Stimulated activated CD8-positive, alpha-beta memory T cell treated with anti-CD3 and anti-CD28 coated beads, Interleukin-15, amount 100 ng/mL, for 48 hours (primary cell): ENCODE results near the gene SYT15.

ENCODE experiments used
- DNase-seq, 2 donors: peaks; one replicate each; pipeline ENCODE4 v3.0.0-alpha.2; 2020; ENCODE audit warnings: low read depth in 2 of 2

Gene SYT15

DNA sequence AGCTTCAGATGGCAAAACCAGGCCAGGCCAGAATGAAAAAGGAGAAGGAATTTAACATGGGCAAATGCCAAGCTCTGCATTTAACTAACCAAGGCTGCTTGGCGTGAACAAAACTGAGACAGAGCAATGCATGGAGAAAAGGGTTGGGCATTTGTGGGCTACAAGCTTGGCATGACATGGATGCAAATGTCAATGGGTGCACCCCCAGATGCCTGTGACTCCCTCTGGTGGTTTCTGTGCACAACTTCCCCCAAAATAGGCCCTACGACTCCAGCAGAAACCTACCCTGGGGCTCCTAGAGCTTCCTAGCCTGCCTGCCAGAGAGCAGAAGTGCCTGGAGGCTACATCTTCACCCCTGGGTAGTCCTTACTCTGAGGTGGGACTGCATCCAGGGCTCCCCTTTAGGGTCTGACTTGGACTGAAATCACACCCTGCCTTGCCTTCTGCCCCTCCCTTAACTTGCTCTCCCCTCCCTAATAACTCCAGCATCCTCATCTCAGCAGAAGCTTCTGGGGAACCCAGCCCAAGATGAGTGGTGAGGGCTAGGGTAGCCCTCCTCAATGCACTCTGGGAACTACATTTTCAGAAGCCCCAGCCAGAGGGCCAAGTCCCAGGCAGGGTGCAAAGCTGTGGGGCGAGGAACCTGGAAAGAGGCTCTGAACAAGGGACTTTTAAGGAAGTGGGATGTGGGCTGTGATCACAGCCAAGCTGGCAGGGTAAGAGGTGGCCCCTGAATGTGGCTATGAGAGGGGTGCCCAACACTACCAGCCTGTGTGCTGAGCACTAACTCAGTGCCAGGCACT, 33.7 kb upstream of the SYT15 start:
- no peak for DNase-seq

DNA sequence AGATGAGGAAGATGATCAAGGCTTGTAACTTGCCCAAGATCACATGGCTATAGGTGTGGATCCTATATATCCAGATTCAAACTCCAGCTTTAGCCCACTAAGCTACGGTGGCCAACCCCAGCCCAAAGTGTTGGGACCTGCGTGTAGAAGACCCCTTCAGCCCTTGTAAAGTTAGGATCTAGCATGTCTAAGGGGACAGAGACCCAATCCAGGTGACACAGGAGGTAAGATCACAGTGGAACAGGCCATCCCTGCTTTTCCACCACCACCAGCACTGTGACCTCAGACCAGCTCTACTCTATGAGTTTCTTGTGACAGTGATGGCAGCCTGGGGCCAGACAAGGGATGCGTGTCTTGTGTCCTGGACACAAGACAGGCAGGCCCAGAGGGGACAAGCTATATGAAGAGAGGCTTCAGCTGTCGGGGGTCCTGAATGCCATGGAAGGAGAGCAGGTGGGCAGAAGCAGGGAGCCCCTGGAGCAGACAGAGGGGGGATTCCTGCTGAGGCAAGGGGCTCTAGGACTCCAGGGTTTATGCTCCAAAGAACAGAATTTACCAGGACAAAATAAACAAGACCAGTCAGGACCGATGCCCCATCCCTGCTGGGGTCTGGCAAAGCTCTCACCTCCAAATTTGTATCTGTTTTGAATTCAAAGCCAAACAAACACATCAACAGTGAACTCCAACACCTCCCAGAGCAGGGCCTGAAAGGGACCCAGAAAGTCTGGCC, 32.9 kb upstream of the SYT15 start:
- no peak for DNase-seq

DNA sequence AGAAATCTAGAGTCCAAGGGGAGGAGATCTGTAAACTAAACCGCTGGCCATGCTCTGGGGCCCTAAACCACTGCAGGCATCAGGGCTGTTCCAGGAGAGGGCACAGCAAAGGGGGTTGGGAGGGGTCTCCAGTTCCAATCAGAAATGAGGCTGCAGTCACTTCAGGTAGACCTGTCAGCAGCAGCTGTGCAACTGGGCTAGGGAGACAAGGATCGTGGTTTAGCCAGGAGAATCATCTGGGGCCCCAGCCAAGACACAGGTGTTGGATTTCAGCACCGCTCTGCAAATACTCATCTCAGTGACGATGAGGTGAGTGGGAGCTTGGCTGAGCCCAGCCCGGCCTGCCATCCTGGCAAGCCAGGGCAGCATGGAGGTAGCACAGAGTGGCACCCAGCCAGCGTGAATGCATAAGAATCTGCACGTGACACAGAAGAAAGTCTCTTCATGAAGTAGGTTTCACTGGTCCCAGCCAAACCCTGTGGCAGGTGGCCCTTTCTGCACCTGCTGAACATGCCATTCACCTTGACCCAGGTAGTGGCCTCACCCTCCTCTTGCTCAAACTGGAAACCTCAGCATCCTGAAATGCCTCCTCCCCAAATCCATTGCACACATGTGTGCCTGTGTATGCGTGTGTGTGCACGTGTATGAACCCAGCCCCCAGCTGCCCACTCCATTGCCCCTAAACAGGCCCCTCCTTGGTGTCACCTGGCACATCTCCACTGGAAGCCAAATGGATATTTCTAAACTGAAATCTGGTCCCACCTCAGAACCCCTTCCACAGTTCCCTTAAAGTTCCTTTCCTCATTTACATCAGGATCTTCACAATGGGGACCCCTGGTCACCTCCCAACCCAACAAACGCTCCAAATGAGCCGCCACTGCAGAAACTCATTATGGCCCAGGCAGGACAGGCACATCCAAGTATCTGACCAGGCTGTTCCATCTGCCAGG, 32.1 kb upstream of the SYT15 start:
- no peak for DNase-seq

DNA sequence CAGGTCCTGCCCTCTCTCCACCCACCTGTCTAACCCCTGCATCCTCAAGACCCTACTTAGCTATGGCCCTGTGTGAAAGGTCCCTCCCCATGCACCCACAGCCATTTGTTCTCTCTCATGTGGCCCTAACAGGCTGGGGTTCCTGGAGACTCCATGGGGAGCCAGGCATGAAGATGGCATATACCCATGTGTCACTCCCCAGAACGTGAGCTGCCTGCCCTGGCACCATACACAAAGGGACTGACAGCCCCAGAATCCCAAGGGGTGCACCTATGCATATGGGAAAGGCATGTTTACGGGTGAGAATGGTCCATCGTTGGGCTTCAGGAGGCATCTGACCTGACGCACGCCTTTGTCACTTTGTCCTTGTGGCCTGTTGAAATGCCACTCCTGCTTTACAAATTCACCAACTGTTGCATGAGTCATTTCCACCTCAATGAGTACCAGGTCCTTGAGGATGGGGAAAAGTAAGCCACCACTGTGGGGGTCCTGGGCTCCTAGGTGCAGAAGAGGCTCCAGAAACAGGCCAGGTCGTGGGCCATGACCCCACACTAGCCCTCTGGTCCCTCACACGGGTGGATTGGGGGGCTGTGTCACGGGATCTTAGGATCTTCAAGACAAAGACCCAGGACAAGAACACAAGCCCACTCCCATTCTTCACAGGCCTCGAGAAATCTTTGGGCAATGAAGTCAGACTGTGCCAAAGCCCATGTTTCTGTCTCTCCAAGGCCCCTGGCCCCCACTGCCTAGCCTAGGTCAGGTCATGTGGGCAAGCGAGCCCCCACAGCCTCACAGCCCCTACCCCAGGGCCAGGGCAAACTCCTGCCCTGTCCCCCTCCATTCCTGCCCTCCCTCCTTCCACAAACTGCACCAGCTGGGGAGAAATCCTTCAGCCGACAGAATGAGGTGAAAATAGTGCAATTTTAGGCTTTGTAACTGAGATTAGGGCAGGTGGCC, 31.1 kb upstream of the SYT15 start:
- no peak for DNase-seq

DNA sequence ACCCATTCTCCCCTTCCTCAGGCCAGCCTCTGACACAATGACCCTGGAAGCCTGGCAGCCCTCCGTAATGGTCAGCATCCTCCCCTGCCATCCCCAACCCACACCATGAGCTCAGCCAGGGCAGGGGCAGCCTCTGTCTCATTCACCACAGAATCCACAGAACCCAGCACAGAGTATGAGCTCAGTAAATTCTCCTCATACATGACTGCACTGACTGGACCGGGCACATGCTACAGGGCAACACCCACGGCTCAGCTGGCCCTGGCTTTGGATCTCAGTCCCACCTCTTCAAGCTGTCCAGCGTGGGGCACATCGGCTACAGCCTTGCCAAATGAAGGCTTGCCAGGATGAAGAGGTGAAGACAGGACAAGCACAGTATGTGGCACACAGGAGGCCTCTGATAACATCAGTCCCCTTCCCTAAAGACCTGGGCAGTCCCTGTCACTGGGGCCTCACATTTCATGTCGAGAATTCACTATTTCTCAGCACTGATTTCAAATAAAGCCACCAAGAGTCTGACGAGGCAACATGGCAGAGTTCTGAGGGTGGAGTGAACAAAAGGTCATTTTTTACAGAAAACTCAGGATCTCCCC, 30.3 kb upstream of the SYT15 start:
- no peak for DNase-seq

DNA sequence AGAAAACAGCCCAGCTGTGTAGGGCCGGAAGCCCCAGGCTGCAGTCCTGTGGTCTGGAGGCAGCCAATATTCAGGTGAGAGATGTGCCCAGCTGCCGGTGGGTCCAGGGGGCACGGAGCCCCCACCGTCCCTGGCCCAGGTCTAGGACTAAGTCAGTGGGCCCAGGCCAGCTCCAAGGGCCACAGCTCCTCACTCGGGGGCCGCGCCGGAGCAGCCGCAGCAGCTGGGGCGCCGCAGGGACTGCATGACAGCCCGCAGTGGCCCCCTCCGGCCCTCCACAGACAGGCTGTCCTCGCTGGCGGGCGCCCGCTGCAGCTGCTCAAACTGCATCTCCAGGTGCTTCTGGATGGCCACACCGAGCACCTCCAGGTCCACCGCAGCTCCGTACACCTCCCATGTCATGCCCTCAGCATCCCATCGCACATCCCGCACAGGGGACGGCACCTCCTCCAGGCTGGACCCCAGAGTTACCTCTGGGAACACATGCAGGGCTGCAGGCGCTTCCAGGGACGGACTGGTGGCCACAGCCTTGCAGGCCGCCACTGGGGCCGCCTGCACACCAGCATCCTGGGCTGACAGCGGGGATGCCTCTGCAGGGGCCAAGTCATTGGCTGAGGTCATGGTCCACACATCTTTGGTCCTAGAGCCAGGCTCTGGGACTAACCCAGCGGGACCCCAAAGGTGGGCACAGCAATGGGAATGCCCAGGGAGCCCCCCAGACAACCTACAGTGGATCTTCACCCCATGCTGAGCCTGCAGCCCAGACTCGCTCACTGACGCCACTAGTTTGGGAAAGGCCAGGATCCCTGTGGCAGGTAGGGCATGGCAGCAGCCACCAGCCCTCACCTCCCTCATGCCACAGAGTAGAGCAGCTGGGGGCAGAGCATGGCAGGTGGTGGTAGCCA, 29.5 kb upstream of the SYT15 start:
- no peak for DNase-seq

DNA sequence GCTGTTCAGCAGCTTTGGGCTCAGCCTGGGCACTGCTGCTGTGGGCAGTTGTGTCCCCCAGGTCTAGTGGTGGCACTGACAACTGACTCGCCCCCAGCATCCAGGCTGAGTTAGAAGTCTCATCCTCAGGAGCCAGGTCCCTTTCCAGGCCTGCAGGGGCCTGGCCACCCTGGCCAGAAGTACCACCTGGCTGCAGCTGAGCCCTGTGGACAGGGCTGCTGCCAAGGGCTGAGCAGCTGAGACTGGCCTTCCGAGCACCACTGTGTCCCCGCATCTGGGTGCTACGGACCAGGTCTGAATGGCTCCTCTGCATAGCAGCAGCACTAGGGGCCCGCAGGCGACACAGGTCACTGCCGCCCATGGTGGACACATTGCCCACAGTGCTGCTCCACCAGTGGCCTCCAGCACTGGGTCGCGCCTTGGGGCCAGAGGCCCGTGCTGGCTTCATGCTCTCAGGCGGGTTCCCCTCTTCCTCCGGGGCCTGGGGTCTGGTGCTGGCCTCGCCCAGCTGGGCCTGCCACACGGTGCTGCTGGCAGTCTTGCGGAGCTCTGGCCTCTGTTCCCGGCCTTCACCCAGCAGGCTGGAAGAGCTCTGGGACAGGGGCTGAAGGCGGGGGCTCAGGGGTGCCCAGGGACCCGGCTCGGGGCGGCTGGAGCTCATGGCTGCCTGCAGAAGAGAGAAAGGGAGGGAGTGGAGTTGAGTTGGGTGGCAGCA, 28.7 kb upstream of the SYT15 start:
- DNase-seq, result no peak

DNA sequence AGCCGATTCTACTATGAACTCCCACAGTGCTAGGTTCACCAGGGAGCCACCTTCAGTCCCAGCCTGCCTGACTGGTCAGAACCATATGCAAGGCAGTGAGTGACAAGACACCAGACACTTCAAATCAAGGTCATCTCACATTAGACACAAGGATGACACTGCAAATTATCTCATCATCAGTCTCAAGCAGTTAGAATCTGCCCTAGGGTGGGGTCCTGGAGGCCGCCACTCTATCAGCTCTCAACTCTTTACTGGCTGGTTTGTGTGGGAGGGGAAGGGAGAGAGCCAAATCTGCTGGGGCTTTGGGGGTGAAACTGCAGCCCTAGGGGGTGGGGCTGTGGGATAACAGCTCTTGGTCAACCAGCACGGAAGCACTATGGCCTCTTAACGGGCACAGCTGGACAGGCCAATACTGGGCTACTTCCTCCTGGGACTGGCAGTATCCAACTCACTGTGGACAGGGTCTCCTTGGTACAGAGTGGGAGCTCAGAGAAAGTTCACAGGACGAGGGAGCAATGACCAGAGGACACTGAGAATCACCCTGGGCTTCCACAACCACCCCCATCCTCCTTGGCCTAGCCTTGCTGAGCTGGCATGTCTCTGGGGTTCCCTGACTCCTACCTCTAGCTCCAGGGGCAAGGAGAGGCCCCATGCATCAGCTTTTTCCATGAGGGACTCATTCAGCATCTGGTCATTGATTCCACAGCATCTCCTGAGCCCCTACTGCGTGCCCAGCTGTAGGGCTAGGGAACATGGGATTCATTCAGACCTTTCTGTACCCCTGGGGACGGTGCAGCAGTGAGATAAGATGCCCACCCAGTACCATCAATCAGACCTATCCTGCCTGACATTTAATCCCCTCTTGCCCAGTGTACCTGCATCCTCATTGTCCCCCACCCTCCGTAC, 27.9 kb upstream of the SYT15 start:
- DNase-seq, result no peak

DNA sequence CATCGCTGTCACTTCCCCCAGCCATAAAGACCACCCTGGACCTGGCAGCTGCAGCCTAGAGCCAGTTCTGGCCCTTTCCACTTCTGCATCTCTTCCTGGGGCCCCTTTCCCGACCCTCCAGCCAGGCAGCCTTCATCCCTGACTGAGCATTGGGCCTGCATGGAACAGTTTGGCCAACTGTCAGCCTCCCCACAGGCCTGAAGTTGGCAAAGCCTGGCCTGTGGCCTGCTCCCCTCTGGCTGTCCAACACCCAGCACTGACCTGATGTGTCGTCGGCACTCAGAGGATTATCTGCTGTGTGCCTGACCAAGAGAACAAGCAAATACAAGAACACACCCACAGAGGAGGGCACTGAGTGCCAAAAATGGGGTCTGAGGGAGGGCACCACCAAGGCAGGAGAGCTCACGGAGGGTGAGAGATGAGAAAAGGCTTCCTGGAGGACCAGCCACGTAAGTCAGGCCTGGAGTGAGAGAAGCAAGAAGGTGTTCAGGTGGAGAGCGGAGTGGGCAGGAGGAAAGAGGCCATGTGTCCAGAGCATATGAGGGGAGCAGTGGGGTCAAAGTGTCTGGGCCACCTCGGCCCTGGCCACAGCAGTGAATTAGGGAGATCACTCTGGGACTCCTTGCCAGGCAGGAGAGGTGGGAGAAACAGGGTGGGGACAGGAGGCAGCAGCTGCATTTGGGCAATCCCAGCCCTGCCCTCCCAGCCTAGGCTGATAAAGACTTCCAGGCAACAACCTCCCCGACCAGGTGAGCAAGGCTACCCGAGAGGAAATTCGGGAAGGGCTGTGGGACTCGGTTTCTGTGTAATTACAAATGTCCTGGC, 27.0 kb upstream of the SYT15 start:
- no peak for DNase-seq

DNA sequence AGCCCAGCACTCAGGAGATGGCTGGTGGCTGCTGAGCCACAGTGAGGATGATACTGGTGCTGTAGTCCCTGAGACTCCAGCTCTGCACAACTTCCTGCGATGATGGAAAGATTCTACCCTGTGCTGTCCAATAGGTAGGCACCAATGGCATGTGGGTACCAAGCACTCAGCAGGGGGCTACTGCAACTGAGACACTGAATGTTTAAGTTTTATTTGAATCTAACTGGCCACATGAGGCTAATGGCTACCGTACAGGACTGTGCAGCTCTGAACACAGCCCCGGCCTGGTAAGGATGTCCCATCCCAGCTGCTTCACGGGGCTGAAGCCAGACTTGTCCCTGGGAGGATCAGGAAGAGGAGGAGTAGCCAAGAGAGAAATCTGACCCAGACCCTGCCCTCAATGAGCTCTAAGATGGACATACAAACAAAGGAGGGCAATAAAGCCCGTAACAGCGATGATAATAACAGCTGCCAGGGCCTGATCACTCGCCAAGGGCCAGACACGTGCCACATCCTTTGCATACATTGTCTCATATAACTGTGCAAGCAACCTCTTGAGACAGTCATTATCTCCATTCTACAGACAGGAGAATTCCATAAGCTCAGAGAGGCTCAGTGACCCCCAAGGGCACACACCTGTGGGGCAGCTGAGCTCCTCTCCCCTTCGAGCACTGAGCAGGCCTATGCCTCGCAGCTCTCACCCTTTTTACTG, 26.2 kb upstream of the SYT15 start:
- no peak for DNase-seq

DNA sequence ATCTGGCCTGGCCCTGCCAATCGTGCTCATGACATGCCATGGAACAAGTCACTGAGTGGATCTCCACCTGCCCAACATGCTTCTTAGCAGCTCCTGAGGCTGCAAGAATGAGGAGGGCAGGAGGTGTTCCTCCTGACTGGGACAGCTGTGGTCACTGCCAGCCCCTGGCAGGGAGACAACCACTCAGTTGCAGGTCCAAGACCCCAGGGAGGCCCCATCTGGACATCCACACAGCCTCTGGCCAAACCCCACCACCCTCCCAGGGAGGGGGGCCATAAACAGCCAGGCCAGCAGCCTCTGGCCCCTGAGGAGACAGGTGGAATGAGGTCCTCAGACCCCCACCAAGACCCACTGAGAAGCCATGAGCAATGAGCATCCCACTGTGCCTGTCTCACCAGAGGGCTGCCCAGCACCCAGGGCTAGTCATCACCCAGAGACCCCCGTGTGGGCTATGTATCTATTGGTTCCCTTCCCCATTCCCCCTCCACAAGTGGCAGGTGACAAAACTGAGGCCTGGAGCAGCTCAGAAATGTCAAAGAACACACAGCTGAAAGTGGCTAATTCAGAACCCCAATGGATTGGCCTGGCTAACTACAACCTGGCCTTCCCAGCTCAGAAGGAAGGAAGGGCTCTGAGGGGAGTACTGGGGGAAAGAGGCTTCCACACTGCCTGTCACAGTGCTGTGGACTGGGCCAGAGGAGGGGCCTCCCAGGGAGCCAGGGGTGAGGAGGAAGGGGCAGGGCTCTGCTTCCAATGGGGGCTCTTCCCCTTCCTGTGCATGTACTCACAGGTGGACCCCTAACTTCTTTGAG, 25.5 kb upstream of the SYT15 start:
- no peak for DNase-seq

DNA sequence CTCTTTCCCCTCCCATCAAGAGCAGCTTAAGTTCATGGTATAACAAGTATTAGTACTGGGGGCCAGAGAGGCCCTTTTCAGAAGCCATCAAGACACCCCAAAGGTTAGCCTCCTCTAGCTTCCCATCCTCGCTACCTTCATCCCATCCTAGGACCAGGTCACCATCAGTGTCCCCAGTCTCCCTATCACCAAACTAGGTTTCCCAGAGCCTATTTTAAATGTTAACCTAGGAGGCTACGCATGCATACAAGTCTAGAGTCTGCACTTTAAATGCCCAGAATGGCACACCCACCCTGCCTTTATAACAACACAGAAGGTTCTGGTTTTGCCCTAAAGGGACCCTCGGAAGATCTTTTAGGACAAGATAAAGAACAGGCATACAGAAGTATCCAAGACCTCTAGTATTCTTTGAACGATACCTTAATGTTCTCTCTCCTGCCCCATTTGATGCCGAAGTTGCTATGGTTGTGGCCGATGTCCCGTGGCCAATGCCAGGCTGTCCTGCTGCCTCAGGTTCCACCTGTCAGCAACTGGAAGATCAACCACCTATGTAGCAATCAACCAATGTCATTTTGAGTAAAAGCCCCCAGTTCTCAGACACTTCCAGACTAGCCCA, 24.7 kb upstream of the SYT15 start:
- DNase-seq, result no peak

DNA sequence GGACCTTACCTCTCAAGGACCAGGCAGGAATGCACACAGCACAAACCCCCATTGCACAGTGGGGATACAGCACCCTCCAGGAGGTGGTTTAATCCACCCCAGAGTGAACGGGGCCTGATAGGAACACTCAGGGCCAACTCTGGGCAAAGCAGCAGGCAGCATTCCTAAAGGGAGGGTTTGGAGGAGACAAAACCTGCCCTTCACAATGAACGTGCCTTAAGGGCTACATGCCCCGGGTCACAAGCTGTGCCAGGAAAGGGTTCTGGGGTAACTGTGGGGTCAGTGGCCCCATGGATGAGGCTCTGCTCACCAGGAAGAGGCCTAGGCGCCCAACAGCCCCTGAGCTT, 23.6 kb upstream of the SYT15 start:
- no peak for DNase-seq

DNA sequence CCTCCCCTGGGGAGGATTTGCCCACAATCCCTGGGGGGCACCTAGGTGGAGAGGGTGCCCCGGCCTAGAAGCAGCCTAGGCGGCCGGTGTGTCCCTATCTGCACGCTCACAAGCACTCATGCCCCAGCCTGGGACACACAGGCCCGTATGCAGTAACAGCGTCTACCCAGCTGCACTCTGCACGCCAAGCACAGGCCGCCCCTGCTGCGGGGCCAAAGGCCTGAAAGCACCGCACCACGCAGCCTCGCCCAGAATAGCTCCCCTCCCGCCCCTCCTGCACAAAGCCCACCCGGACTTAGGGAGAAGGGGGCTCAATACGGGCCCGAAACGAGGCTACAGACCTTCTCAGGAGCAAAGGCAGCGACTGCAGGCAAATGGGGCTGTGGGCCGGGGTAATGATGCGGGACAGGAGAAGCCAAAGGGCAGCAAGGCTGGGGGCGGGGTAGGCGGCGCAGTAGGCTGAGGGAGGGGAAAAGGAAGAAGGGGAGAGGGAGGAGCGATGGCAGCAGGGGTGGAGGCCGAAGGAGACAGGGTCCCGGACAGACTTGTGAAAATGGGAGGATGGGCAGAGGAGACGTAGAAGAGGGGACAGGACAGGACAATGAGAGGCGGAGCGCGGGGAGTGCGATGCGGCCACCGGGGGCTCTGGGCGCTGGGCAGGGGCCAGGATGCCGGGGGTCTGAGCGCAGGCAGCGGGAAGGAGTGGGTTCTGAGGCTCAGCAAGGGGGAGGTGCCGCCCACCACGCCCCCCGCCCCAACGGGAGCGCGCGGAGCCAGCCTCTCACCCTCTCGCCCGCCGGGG, 23.0 kb upstream of the SYT15 start:
- no peak for DNase-seq
